GM21367 (cell line): ENCODE results near the gene DCTN5.
A peak's percentile ranks its signal among the peaks of the same experiment; 100 is the strongest.
"Not testable (repeated sequence)": the region's sequence is repeated elsewhere in the genome, so short reads cannot be mapped to it uniquely, and the experiment has no call there.

Source experiments
- ATAC-seq: cut with Tn5 transposase; IDR thresholded peaks from one replicate; pipeline ENCODE4 v1.9.1; 2021; ENCODE audit not compliant: unreplicated experiment

The DCTN5 gene

DNA sequence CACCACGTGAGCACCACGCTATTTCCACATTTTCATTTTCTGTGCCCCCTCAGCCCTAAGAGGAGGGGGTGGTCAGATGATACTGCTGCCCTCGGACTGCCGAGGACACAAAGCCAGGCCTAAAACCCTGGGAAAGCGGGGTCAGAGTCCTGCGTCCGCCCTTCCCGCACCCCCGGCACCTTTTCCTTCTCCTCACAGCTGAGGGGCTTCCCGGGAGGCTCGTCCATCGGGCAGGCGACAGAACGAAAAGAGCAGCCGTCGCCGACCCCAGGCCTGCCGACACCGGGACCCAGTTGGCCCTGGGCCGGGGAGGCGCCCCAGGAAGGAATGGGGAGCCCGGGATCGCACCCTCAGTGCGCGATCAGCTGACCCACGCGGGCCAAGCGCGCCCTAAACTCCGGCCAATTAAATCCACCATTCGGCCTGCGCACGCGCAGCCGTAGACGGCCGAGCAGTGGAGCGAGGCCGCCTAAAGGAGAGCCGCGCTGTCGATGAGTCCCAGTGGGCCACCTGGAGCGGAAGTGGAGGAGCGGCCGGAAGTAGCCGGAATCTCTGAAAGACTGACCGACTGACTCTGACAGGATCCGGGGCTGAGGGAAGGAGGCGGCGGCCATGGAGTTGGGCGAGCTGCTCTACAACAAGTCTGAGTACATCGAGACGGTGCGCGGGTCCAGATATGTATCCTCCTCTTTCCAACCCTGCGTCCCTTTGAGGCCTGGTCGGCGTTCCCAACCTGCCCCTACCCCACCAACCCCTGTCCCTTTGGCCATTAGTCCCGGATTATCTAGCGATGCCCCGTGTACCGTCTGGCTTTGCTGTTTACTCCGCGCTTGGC lies at the start of gene DCTN5, which contains the start of gene PALB2:
Gene DCTN5, plus strand, starts transcription at position 536 of the 835 bp plus-strand sequence. Its CDS starts 77 bp downstream, at position 613.
Gene PALB2, minus strand, starts transcription at position 380 of the 835 bp plus-strand sequence. Its CDS starts 153 bp downstream, at position 227.
- ATAC-seq = peak; percentile 94

DNA sequence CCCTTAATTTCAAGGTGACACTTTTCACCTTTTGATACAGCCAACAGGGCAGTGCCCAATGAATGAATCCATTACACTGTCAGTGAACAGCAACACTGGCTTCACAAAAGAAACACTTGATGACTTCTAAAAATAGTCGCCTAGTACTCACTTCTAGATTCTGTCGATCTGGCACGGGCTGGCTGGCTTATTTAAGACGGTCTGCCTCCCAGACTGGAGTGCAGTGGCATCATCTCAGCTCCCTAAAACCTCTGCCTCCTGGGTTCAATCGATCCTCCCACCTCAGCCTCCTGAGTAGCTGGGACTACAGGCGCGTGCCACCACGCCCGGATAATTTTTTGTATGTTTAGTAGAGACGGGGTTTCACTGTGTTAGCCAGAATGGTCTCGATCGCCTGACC lies 47.1 kb upstream of the DCTN5 start:
- no peak for ATAC-seq

DNA sequence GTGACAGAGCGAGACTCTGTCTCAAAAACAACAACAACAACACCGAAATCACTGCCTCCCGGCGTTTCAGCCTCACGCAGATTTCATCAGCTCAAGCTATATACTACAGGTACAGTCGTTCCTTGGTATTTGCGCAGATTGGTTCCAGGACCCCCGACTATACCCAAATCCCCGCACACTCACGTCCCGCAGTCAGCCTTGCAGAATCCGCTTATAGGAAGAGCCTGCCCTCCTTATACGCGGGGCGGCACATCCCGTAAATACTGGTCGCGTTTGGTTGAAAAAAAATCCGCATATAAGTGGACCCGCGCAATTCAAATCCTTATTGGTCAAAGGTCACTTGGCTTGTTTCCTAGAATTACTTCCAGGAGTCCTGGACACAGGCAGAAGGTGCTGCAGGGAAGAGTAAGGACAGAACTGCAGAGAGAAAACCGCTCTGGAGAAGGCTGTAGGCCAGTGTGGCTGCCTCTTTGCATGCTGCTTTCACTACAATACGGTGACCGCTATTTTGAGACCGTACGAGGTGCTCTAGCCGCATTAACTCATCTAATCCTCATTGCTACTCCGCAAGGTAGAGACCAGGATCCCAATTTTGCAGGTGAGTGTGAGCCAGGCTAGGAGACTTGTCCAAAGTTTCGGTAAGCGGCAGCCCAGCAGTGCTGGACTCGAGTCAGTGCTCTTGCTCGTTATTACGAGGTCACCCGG lies 45.9 kb upstream of the DCTN5 start:
- ATAC-seq = no peak

DNA sequence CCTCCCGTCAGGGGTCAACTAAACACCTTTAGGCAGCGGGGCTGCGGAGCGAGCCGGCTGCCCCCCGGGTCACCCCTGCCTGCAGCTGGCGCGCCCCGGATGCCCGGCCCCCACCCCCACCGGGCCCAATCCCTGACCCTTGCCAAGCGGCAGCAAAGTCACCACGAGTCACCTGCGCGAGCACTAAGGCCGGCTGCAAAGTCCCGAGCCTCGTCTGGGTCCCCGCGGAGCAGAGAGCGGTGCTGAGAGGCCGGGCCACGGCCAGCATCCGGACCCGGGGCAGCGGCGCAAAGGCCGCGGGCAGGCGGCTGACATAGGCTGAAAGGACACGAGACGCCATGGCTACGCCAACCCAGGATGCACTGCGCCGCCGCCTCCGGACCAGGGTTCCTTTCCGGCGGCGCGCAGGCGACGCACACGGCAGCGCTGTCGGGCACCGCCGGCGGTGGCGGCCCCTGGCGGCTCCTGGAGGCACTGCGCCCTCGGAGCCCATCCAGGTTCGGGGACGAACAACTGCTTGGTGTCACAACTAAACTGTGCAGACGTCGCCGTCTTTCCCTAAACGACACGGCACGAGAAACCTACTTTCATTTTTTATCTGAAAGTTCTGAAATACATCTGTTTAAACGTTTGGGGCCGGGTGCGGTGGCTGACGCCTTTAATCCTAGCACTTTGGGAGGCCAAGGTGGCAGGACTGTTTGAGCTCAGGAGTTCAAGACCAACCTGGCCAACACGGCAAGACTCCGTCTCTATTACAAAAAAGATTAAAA lies 45.1 kb upstream of the DCTN5 start, which contains the start of gene NDUFAB1:
Gene NDUFAB1, minus strand, starts transcription at position 366 of the 770 bp plus-strand sequence. Its CDS starts 26 bp downstream, at position 340.
- ATAC-seq = peak; percentile 75

DNA sequence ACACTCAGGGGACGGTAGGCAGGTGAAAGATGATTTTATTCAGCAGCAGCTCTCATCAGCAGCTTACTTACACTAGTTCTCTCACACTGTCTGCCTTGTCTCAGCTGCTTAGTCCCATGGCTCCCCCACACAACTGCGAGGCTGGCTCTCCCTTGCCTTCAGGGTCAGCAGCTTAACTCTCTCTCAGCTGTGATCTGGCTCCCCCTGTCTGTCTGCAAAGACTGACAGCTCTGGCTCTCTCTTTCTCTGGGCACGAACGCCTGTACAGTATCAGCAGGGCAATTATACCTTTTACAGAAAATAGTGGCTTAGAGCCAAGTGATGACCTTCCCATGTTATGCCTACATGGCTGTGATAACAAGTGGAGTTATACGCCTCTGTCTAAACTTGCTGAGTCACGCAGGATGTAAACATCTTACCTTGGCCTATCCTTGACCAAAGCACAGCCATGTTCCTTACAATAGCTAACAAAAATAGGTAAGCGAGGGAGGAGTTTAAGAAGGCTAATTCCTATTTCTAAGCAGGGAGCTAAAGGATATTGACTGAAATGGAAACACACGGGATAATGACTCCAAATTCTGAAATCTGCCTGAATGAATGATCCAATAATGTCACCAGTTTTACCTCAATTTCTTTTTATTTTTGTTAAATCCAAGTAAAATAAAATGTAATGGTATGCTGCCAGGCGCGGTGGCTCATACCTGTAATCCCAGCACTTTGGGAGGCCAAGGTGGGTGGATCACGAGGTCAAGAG lies 44.1 kb upstream of the DCTN5 start:
- ATAC-seq = no peak

DNA sequence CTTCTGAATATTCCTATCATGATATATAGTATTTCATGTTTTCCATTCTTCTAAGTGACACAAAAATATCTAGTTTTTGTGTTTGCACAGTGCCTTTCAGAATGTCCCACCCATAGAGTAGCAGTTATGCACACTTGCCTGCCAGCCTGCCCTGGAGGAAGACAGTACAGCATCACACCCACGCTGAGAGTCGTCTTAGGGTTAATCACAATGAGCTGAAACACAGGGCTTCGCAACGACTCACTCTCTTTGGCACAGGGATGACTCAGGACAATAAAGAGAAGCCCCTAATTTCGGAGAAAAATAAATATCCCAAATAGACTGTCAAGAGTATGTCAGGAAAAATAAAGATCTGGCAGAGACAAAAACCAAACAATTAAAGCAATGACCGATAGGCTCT lies 33.5 kb upstream of the DCTN5 start:
- no peak for ATAC-seq

DNA sequence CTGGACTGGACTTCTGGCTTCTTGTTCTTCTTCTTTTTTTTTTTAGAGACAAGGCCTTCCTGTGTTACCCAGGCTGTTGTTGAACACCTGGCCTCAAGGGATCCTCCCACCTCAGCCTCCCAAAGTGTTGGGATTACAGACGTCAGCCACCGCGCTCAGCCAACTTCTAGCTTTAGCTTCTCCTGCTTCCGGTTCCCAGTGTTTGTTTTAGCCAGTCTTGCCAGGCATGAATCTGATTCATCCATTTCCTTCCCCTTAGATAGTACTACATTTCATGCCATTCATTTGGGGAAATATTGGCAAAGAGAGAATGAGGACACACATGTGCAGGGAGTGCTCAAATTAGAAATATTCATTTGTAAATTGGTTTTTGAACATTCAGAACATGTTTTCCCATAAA lies 33.1 kb upstream of the DCTN5 start:
- ATAC-seq = no peak

DNA sequence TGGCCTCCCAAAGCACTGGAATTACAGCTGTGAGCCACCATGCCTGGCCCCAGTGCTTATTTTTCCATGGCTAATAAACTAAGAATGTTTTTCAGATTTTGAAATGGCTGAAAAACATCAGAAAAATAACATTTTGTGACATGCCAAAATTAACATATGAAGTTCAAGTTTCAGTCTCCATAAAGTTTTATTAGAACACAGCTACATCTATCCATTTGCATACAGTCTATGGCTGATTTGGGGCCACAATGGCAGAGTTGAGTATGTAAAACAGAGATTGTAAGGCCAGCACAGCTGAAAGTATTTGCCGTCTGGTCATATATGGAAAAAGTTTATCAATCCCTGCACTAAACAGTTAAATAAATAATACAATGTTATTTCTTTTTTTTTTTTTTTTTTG lies 31.3 kb upstream of the DCTN5 start:
- ATAC-seq = no peak

DNA sequence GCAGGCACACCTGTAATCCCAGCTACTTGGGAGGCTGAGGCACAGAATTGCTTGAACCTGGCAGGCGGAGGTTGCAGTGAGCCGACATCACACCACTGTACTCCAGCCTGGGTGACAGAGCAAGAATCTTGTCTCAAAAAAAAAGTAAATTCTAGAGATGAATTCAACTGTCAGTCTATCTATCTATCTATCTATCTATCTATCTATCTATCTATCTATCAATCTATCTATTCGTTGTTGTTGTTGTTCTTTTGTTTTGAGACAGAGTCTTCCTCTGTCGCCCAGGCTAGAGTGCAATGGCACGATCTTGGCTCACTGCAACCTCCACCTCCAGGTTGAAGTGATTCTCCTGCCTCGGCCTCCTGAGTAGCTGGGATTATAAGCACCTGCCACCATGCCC lies 30.4 kb upstream of the DCTN5 start:
- ATAC-seq = not testable (repeated sequence)

DNA sequence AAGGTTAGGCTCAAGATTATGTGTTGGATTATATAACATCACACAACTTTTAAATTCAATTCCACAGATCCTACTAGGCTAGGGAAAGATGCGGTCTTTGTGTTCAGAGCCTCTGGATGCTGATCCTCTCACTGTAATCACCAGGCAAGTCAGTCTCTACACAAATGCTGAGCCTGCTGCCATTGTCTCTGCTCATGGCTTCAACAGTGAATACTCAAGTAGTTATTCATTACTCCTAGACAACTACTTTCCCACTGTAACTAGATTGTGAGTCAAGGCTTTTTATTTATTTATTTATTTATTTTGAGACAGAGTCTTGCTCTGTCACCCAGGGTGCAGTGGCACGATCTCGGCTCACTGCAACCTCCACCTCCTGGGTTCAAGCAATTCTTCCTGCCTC lies 29.3 kb upstream of the DCTN5 start:
- no peak for ATAC-seq

DNA sequence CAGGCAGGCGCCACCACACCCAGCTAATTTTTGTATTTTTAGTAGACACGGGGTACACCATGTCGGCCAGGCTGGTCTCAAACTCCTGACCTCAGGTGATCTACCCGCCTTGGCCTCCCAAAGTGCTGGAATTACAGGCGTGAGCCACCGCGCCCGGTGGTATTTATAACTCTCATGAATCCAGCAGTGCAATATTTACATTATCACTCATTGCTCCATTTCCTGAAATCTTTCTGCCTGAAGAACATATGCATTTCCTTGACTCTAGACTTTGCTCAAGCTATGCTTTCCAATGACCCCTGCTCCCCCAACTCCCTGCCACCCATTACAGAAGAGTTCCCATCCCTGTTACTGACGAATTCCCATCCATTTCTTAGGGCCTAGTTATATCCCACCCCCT lies 25.5 kb upstream of the DCTN5 start:
- ATAC-seq = no peak

DNA sequence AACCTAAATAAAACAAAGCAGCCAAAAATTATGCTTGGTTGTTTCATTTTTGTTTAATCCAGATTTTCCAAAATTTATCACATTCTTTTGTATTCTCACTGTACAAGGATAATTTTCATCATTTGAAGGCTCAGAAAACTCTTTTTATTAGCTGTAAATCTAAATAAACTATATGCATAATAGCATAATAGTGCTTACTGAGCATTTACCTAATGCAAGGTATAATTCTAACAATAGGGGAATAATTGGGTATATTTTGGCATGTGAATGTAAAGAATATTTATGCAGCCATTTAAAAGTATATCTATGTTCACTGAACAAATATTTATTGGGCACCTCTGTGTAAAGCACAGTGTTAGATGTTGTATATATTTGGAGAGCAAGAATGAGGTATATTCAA lies 17.2 kb upstream of the DCTN5 start:
- no peak for ATAC-seq

DNA sequence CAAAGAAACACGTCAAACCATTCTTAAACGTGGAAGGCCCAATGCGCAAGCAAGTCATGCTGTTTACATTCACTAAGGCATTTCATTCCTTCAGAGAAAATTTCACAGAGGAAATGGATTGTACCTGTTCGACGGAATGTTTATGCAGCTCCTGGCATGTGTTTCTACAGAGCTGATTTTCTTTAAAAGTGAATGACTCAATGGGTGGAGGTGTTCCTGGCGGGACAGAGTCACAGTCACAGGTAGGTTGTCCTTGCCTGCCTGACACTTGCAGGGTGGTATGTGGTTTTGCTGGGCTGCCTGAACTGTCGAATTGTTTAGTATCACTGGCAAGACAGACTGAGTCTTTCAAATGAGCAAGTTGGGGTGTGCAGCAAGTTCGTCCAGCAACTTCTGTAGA lies 11.8 kb upstream of the DCTN5 start:
- ATAC-seq = no peak

DNA sequence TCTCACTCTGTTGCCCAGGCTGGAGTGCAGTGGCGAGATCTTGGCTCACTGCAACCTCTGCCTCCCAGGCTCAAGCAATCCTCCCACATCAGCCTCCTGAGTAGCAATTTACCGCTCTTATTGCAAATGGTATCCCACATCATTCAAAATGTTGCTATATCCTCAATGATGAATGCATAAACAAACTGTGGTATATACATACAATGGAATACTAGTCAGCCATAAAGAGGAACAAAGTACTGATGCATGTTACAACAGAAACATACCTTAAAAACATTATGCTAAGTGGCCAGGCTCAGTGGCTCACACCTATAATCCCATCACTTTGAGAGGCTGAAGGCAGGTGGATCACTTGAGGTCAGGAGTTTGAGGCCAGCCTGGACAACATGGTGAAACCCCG lies 9.4 kb upstream of the DCTN5 start:
- not testable (repeated sequence) for ATAC-seq

DNA sequence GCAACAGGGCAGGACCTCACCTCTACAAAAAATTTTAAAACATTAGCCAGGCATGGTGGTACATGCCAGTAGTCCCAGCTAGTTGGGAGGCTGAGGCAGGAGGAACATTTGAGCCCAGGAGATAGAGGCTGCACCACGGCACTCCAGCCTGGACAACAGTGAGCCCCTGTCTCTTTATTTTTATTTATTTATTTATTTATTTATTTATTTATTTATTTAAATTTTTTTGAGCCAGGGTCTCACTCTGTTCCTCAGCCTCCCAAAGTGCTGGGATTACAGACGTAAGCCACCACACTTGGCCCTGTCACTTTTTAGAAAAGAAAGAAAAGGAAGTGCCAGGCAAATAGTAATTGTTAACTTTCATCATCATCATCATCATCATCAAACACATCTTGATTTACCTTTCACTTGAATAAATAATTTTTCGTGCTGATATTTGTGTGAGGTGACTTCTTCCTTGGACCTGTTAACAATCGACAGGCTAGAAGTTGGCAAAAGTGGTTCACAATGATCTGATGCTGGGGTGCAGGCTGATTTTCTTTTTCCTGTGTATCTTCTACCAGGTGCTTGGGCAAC lies 6.7 kb upstream of the DCTN5 start:
- ATAC-seq = no peak

DNA sequence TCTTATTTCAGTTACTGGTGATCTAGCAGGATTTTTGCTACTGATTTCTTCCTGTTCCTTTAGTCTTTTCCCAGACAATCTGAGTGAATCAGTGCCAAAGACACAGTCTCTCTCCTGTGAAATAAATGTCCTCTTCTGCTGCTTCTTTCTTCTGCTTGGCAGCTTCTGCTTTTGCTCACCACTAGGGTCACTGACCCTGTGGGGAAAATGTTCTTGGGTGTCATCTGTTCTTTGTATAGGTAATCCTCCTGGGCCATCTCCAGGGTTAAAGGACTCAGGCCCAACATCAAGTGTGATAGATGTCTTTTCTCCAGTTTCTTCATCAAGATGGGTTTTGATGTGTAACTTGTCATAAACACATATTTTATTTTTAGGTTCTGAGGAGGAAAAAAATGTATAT lies 5.3 kb upstream of the DCTN5 start:
- ATAC-seq = no peak

DNA sequence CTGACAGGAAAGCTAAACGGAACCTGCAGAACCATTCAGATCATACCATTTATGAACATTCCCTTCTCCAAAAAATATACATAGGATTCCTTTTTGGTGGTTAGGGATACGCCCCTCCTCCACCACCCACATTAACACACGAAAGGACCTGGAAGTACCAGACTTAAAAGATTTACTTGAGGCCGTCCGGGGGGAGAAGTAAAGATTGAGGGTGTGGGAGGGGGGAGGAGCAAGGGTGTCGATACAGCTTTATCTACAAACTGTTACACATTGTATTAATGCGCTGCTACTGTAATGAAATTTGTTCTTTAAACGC lies 693 bp upstream of the DCTN5 start:
- ATAC-seq = no peak

DNA sequence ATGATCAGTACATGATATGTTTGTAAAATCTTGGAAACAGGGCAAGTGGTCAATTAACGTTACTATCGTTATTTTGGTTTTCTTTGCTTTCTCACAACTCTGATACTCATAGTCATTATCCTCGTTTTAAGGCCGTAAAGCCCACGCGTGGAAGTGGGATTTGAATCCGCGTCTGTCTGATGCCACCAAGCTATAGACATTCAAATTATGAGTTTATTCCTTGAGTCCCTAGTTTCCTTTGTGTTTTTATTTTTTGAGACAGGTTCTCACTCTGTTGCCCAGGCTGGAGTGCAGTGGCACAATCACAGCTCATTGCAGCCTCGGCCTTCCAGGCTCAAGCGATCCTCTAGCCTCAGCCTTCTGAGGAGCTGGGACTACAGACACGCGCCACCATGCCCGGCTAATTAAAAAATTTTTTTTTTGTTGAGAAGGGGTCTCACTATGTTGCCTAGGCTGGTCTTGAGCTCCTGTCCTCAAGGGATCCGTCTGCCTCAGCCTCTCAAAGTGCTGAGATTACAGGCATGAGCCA lies 1.0 kb downstream of the DCTN5 start:
- ATAC-seq = no peak

DNA sequence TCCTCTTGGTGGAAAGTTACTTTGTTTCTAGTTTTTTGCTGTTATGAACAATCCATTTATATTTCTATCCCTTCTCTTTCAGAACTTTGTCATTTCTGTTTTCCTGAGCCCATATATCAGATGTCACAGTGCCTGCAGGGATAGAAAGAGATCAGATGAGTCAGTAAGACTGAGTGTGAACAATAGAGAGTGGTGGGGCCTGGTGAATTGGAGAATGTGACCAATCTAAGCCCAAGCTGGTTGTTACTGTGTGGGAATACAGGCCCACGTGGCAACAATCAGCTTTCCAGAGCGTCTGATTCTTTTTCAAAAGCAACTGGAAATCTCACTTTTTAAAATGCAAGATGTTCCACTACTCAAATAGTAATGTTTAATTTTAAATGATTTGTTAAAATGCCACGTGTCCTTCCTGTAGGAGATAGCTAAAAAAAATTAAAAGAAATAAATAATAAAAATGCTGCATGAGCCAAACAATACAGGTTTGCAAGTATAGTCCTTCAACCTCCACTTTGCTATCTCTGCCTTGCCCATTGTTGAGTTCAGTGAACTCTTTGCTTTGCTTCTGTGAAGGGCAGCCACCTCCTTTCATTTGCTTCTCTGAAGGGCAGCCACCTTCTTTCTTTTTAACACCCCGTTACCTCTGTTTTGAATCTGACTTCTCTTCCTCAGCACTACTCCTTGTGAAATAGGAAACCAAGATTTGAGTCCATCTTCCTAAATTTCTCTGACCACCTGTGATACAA lies 9.6 kb downstream of the DCTN5 start:
- ATAC-seq = no peak
